ENCODE measurements around the gene AUTS2.
"Not testable (repeated sequence)": the region's sequence is repeated elsewhere in the genome, so short reads cannot be mapped to it uniquely, and the experiment has no call there.

The AUTS2 gene

DNA sequence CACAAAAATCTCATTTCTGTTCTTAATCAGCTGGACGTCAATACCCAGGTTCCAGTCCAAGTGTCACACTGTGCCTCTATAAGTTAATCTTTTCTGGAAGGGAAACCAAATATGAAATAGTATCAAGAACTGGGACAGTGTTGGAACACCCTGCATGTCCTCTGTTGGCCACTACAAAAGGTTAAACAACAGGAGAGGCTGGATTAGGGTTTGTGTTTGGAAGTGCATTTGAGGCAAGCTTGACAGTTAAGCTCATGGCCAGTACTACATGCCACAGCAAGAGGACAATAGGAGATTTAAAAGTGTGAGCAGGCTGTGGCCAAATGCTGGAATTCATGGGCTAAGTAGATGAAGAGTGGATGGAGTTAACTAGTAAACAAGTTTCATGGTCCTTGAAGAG is 751.5 kb downstream of the AUTS2 start:
- no peak for DNase-seq (ENCODE audit: low read depth in 2 of 2)

DNA sequence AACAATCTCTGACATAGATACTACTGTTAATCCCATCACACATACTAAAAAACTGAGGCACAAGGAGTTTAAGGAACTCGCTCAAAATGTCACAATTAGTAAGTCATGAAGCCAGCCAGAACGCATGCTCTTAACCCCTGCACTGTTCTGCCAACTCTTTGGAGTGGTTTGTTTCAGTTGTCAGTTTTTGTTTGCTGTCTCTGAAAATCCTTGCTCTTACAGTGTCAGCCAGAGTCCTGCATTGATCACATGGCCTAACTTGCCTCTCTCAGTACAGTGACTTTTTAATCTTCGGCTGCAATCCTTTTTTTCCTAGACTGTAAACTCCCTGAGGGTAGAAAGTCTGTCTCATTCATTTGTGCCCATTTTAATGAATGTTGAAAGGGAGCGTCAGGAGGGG is 753.8 kb downstream of the AUTS2 start:
- no peak for DNase-seq (ENCODE audit: low read depth in 2 of 2)

DNA sequence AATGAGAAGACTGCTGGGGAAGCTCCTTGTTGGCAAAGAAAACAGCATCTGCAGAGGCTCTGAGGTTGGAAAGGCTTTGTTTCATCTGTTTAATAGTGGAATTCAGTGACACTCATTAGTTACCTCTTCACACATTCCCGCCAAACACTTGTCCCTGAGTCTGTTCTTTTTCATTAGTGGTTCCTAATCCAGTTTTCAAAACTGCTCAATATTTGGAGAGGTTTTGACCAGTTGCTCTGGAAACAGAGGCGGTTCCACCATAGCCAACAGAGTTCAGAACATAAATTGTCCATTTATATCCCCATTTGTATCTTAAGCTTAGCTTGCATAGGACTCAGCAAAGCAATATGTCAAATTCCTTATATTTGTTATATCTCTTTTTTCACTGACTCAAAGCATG is 754.6 kb downstream of the AUTS2 start:
- no peak for DNase-seq (ENCODE audit: low read depth in 2 of 2)

DNA sequence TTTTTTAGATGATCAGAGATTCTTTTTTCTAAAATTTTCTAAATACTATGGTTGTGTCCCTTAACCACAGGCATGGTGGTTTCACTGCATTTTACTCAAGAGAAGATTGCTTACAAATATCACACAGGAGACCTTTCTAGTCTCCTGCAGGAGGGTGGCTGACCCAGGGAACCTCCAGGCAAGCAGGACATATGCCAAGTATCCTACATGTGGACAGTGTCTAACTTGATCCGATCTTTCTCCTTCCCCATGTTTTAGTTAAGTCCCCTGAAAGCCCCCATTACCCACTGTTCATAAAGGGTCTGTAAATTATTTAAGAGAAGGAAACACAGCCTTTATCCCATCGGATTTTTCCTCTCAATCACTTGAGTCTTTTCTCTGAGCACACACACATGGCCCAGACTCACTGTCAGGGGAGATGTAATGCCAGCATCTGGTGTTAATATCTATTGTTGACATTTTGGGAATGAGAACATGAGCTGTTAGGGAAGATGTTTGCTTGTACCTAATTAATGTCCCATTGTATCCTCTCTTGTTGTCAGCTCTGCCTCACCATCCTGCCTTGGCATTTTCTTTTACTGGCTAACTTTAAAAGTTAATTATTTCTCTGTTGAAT is 755.2 kb downstream of the AUTS2 start:
- DNase-seq (ENCODE audit: low read depth in 2 of 2): no peak

DNA sequence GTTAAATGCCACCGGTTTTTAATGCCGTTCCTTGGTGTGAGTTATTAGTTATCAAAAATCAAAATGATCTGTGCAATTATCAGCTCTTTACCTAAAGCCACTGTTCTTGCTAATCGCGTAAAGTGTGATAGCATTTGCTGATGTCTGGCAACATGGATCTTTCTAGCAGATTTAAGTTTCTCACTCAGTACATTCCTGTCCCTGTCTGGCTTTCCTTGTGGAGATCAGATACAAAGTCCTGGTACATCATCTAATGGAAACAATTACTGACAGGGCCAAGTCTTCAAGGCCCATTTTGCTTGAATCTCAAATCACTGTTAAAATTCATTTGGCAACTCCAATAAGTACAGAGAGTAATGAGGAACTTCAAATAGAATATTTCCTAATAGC is 755.7 kb downstream of the AUTS2 start:
- no peak for DNase-seq (ENCODE audit: low read depth in 2 of 2)

DNA sequence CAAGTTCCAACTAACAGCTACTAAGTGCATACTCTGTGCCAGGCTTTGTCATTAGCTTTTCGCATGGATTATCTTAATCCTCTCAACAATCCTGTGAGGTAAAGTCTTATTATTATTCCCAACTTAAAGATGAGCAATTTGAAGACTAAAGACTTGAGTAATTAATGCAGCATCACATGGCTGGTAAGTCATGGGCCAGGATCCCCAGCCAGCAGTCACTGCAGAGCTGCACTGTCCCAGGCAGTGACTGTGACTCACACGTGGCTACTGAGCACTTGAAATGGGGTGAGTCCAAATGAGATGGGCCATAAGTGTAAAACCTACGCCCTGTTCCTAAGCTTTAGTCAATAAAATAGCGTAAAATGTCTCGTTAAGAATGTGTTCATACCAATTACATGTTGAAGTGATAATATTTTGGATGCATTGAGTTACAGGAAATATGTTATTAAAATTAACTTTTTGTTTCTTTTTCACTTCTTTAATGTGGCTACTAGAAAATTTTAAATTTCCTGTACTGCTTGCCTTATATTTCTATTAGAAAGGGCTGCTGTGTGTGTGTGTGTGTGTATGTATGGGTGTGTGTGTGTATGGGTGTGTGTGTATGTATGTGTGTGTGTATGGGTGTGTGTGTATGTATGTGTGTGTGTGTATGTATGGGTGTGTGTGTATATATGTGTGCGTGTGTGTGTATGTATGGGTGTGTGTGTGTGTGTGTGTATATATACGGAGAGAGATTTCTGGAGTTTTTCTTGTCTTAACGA is 756.3 kb downstream of the AUTS2 start:
- DNase-seq (ENCODE audit: low read depth in 2 of 2): no peak

DNA sequence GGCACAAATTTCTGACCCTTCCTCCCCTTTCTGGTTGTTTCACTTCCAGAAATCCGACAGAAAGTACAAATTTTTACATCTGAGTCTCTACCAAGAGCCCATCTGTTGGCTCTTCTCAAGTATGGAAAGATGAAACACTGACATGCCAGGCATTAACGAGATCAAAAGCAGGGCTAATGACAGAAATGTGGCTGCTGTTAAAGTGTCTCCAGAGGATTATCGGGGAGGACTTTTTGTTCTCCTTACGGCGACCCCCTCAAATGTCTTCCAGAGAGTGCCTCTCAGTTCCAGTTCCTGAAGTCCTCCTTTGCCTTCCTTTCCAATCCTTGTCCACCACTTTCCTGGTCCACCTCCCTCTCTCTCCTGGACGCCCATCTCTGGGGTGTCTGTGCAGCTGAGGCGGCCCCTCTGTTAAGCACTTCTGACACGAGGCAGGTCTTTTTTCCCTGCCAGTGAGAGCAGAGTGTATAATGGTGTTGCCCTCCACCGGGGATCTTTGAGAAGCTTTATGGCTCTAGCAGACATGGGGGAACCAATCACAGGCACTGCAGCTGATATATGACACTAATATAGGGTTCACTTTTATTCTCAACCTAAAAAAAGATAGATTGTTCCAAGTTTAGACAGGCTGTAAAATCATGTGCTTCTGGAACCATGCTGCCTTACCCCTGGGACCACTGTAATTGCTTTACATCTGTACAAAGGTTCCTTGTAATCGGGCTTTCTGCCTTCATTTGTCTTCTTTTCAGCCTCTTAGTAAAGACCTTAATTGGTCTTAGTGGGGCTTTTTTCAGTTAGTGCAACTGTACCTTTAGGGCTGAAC is 757.1 kb downstream of the AUTS2 start:
- DNase-seq (ENCODE audit: low read depth in 2 of 2): no peak

DNA sequence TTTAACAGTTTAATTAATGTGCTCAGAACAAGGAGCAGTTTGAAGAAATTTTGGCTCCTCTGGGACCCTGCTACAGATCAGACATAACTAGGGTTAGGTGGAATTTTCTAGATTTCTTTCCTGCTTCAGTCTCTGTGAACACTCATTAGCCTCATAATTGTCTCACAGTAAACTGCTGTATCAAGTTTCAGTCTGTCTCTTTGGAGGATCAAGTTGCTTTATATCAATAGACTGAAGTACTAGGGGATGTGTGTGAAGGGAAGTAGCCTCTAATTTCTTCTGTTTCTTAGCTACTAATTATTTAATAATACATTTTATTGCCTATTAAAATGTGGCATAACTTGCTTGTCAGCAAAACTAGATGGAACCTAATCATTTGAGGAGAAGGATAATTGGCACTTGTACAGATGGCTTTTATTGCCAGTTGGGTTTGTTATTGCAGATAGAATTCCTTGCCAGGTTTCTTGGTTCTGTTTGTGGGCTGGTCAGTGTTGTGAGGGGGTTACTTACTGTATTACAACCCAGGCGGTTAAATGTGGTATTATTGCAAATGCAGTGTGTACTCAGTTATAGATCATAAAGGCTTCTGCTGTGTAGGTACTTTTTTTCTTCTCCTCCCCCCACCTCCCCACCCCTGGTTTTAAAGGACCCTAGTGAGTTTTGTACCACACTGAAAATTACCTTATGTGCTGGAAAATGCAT is 758.0 kb downstream of the AUTS2 start:
- no peak for DNase-seq (ENCODE audit: low read depth in 2 of 2)

DNA sequence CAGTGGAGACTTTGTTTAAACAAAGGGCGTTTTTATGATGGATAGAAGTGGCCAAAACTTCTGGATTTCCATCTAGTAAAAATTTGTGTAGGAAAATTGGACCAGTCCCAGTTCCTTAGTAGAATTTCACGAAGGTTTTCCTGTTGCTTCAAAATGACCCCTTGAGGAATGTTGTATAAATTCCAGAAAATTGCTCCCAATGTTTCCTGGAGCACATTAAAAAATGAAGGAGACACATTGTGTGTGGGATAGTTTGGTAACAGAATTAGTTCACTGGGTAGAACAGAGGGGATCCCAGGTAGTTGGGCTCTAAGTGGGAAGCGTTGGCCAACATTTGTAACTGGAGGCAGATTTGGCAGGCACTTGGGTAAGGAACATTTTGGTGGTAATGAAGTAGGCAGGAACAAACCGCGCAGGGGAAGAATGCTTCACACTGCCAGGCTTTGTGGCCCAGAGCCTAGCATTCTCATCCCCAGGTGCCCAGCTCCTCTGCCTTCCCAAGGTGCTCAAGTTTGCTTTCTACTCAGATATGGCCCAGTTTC is 758.6 kb downstream of the AUTS2 start:
- no peak for DNase-seq (ENCODE audit: low read depth in 2 of 2)

DNA sequence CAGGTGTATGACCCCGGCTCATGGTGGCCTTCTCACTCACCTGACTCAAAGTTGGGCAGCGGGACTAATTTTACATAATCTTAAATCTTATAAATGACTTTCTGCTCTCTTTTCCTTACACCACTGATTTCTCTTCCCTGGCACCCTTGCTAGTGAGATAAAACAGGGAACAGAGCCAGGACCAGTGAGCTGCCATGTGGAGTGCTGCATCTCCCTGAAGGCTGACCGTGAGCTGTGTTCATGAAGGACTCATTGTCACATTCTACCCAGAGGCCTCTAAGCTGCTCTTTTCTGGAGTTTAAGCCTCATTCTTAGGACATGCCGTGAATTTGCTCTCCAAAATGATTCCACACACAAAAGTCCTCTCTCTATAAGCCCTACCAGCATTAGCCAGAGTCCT is 762.3 kb downstream of the AUTS2 start:
- no peak for DNase-seq (ENCODE audit: low read depth in 2 of 2)

DNA sequence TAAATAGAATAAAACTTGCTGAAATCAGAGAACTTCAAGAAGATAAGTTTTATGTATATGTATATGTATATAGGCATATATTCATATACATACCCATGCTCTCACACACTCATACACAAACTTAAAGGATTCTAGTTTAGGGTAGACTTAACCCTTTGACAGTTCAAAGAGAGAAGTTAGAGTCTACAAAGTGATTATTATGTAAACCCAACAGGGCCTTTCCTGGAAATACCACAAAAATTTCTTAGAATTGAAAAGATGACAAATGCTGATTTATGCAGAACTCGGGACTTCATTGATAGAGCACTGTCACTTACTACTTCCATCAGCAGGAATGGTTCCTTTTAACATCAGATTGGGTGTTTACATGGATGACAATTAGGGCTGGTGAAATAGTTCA is 763.5 kb downstream of the AUTS2 start:
- no peak for DNase-seq (ENCODE audit: low read depth in 2 of 2)

DNA sequence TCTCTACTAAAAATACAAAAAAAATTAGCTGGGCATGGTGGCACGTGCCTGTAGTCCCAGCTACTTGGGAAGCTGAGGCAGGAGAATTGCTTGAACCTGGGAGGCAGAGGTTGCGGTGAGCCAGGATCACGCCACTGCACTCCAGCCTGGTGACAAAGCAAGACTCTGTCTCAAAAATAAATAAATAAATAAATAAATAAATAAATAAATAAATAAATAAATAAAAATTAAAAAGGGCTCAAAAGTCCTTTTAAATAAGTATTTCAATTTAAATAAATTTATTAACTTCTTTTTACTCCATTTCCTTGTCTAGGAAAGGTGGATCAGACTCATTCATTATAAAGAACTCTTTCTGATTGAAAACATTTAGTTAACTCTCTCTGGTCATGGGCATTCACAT is 766.1 kb downstream of the AUTS2 start:
- not testable (repeated sequence) for DNase-seq (ENCODE audit: low read depth in 2 of 2)

DNA sequence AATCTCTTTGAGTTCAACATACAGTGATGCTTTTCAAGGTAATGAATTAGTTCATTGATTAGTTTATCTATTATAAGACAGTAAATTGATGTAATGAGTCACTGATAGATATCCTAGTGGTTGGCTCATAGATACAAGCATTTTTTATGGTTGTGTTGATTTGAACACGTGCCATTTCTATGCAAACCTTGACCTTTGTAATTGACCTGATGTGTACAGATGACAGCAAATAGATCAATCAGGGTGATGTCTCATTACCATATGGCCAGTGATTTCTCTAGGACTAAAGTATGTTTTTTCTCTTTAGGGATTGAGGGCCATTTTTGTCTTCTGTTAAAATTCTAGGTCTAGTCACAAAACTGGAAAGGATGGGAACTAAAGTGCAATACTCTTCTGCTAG is 773.4 kb downstream of the AUTS2 start:
- DNase-seq (ENCODE audit: low read depth in 2 of 2): no peak

DNA sequence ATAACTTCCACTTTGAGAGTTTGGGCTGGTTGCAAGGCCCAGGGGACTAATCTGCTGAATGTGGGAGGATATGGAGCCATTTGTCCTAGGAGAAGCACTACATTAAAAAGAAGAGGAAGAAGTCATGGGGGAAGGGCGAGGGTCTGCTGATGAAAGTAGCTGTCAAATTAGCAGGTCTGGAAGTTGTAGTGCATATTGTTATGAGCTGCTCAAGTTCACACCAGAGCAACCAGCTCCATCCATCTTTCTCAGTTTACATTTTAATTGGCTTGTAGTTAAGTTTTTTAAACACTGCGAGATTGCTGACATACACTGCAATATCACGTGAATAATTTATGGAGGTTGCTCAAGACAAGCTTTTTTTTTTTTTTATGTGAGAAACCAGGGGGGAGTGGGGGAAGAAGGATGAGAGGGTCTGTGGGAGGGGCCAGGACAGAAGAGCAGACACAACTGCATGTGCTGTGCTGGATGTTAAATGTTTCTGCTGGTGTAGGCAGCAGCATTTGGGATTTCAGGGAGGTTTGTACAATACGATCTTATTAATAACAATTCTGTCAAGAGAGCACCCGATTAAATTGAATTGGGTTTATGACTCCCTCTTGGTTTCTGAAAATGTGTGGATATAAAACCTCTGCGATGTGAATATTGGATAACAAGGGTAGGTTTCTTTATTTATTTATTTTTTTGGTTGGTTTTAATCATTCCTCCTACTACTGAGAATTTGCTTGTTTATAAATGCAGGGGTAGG is 774.7 kb downstream of the AUTS2 start:
- DNase-seq (ENCODE audit: low read depth in 2 of 2): no peak

DNA sequence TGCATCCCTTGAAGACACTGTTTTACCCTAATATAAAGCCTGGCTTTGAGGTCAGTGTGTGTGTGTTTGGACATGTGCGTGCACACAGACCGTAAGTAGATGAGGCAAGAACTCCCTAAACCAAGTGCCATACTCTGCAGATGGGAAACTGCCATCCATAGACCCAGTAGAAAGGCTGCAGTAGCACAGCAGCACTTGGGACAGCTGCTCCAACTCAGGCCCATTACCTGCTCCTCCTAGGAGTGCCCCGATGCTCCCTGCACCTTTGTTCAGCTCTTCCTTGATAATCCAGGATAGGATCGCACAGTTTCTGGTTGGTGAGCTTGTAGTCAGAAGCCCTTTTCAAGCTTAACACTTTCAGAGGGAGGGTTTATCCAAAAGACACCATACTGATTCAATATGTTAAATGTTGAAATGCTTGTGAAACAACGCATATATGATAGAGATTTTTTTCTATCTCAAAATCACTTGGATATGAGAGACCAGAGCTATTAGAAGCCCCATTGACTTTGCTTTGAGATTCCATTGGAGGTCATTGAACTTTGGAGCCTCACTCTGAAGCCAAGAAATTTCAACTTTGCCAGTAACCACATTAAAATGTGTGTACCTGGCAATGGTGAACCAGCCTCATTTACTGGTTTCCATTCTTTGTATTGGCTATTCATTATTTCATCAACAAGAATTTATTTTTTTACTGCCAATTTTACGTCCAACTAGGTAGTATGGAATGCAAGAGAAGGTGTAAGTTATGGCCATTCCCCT is 776.7 kb downstream of the AUTS2 start:
- no peak for DNase-seq (ENCODE audit: low read depth in 2 of 2)

DNA sequence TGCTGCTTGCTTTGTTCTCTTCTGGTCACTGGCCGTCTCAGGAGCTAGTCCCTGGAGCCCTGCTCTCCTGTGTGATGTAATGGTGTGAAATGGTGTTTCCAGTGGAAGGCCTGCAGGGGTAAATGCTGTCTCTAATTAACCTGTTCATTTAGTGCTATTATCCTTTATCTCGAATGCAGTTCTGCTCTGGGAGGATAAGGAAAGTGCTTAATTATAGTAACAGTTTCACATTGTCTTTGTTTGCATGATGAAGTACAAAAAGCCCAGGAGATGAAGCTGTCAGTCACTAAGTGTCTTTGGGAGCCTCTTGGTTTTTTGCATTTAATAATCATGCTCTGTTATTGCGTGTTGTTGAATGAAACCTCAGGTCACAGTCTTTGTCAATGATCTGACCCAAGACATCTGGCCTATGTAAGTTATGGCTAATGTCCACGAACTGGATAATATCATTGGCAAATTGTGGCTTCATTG is 778.3 kb downstream of the AUTS2 start:
- no peak for DNase-seq (ENCODE audit: low read depth in 2 of 2)

DNA sequence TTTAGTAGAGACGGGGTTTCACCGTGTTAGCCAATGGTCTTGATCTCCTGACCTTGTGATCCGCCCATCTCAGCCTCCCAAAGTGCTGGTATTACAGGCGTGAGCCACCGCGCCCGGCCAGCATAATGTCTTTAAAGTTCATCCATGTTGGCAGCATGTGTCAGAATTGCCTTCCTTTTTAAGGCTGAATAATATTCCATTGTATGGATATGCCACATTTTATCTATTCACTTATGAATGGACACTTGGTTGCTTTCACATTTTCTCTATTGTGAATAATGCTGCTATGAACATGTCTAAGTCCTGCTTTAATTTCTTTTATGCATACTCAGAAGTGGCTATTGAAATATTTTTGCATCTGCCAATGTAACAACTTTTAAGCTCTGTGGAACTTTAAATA is 779.7 kb downstream of the AUTS2 start:
- DNase-seq (ENCODE audit: low read depth in 2 of 2): no peak

DNA sequence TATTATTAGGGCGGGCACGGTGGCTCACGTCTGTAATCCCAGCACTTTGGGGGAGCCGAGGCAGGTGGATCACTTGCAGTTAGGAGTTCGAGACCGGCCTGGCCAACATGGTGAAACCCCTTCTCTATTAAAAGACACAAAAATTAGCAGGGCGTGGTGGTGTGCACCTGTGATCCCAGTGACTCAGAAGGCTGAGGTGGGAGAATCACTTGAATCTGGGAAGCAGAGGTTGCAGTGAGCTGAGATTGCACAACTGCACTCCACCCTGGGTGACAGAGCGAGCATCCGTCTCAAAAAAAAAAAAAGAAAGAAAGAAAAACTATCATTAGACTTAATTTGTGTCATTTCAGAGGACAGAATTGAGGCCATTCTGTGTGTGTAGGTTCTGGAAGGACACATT is 780.9 kb downstream of the AUTS2 start:
- DNase-seq (ENCODE audit: low read depth in 2 of 2): no peak

DNA sequence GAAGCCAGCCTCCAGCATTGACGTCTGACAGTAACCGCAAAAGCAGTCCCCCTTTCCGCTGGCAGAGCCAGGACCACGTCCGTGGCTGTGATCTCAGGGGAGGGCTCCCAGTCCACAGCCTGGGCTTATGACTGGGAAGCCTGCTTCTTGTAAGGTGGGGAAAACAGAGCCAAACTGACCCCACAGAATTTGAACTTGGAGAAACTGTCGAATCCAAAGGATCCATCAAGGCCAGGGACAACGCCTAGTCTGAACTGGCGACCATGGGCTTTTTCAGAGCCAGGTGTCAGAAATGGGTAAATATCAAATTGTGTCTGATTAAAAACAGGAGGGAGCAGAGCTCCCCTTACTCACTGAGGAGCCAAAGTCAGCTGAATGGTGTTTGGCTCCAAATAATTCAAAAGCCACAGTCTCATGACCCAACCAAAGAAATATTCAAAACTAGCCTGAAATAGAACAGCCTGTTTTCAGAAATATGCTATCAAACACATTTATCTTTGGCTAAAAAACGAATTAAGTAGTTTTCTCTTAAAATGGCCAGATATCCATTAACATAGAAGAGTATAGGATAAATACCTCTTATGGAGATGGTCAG is 782.2 kb downstream of the AUTS2 start:
- no peak for DNase-seq (ENCODE audit: low read depth in 2 of 2)
